ENCODE data around the gene PRKCA.

Gene PRKCA

GRCh38 chr17:66849851-66850580, 547.6 kb downstream of the PRKCA start:
- DNase-seq: no peak

GRCh38 chr17:66850692-66851091, 548.3 kb downstream of the PRKCA start:
- DNase-seq: no peak

GRCh38 chr17:66855204-66855603, 552.8 kb downstream of the PRKCA start:
- DNase-seq: no peak

GRCh38 chr17:66858226-66859083, 556.0 kb downstream of the PRKCA start:
- peak; percentile 63 for DNase-seq

GRCh38 chr17:66859353-66859752, 556.9 kb downstream of the PRKCA start:
- no peak for DNase-seq

GRCh38 chr17:66860204-66860603, 557.8 kb downstream of the PRKCA start:
- no peak for DNase-seq

Data from retina (tissue), 1 donor.